HEK293 (cell line): Measurements from ENCODE around the gene MTUS2.

ENCODE experiments used
- CTCF ChIA-PET: fragments of 350-600 bp; formaldehyde crosslinking; extraction: SDS; loops from one replicate; lab custom pipeline; 2021; ENCODE audit warnings: antibody characterized with exemption; lab: Yijun Ruan, JAX
- POLR2A ChIA-PET: fragments of 300-600 bp; formaldehyde crosslinking; extraction: SDS; loops from one replicate; lab custom pipeline; 2020; ENCODE audit warnings: antibody characterized with exemption, inconsistent platforms; lab: Yijun Ruan, JAX
- H3K27ac ChIP-seq: fragments of 200-500 bp; sonication (Bioruptor generic); 2 replicates; pipeline ENCODE4 v1.5.1; 2014; ENCODE audit warnings: low read depth, low read length, control low read depth, inconsistent platforms; ENCODE audit errors: extremely low read depth
- H3K36me3 ChIP-seq, 2 experiments: fragments of 200-500 bp in 1 of 2; sonication (Bioruptor generic) in 1 of 2; 1 replicate in 1 of 2; 2 replicates in 1 of 2; pipeline ENCODE4 v1.5.1; 2014 to 2017; ENCODE audit warnings: inconsistent platforms in 2 of 2, low read length in 2 of 2; ENCODE audit not compliant: control insufficient read depth in 2 of 2, insufficient read depth in 1 of 2
- H3K4me1 ChIP-seq: fragments of 200-500 bp; sonication (Bioruptor generic); 2 replicates; pipeline ENCODE4 v1.5.1; 2014; ENCODE audit warnings: mild to moderate bottlenecking, low read length, inconsistent platforms; ENCODE audit not compliant: control insufficient read depth, insufficient read depth
- H3K4me3 ChIP-seq: 2 replicates; pipeline ENCODE4 v1.5.1; 2011; ENCODE audit warnings: low read depth, mild to moderate bottlenecking, control low read depth, low read length, moderate library complexity
- H3K9me3 ChIP-seq: fragments of 200-500 bp; sonication (Bioruptor generic); 2 replicates; pipeline ENCODE4 v1.5.1; 2014; ENCODE audit warnings: low read depth, low read length, inconsistent platforms; ENCODE audit not compliant: control insufficient read depth, insufficient read depth
- AEBP2 ChIP-seq: fragments of 450-650 bp; formaldehyde crosslinking; IDR thresholded peaks from 2 replicates; pipeline ENCODE4 v1.5.1; 2016; ENCODE audit warnings: missing biosample characterization, missing genetic modification characterization, borderline replicate concordance
- GLI4 ChIP-seq: fragments of 450-650 bp; formaldehyde crosslinking; IDR thresholded peaks from 2 replicates; pipeline ENCODE4 v1.5.1; 2016; ENCODE audit warnings: missing biosample characterization, missing genetic modification characterization
- GLIS1 ChIP-seq: fragments of 450-650 bp; formaldehyde crosslinking; IDR thresholded peaks from 2 replicates; pipeline ENCODE4 v1.5.1; 2016; ENCODE audit warnings: missing biosample characterization, missing genetic modification characterization
- KLF8 ChIP-seq: fragments of 450-650 bp; formaldehyde crosslinking; IDR thresholded peaks from 2 replicates; pipeline ENCODE4 v1.5.1; 2016; ENCODE audit warnings: missing biosample characterization, missing genetic modification characterization
- OSR2 ChIP-seq: fragments of 450-650 bp; formaldehyde crosslinking; IDR thresholded peaks from 2 replicates; pipeline ENCODE4 v1.5.1; 2016; ENCODE audit warnings: missing biosample characterization, missing genetic modification characterization
- PRDM2 ChIP-seq: fragments of 450-650 bp; formaldehyde crosslinking; IDR thresholded peaks from 2 replicates; pipeline ENCODE4 v1.5.1; 2016; ENCODE audit warnings: missing biosample characterization, missing genetic modification characterization, borderline replicate concordance
- ZNF292 ChIP-seq: fragments of 450-650 bp; formaldehyde crosslinking; IDR thresholded peaks from 2 replicates; pipeline ENCODE4 v1.5.1; 2016; ENCODE audit warnings: low read depth, missing biosample characterization, missing genetic modification characterization, borderline replicate concordance
- ZNF518A ChIP-seq: fragments of 450-650 bp; formaldehyde crosslinking; conservative IDR thresholded peaks from 2 replicates; pipeline ENCODE4 v1.5.1; 2016; ENCODE audit warnings: low read depth, missing biosample characterization, missing genetic modification characterization
- ZNF530 ChIP-seq: fragments of 450-650 bp; formaldehyde crosslinking; IDR thresholded peaks from 2 replicates; pipeline ENCODE4 v1.5.1; 2016; ENCODE audit warnings: low read depth, missing biosample characterization, missing genetic modification characterization
- ZNF544 ChIP-seq: fragments of 450-650 bp; formaldehyde crosslinking; IDR thresholded peaks from 2 replicates; pipeline ENCODE4 v1.5.0; 2017; ENCODE audit warnings: missing biosample characterization, missing genetic modification characterization
- ZNF561 ChIP-seq: fragments of 450-650 bp; IDR thresholded peaks from 2 replicates; pipeline ENCODE4 v1.5.1; 2018; ENCODE audit warnings: missing biosample characterization, missing genetic modification characterization, borderline replicate concordance
- ZNF596 ChIP-seq: fragments of 450-650 bp; IDR thresholded peaks from 2 replicates; pipeline ENCODE4 v1.5.0; 2018; ENCODE audit warnings: missing biosample characterization, mild to moderate bottlenecking, missing genetic modification characterization, moderate library complexity
- ZNF785 ChIP-seq: fragments of 450-650 bp; formaldehyde crosslinking; IDR thresholded peaks from 2 replicates; pipeline ENCODE4 v1.5.1; 2016; ENCODE audit warnings: missing biosample characterization, missing genetic modification characterization

The MTUS2 gene

GRCh38 chr13:29446016-29446415 lies 625.9 kb downstream of the MTUS2 start:
- no peaks in the 10 kb centered on the region for H3K4me1 ChIP-seq
- ChIA-PET CTCF (no interaction called here), POLR2A (no interaction called here)
- no peak for TF ChIP-seq ZNF292 (tag by site-specific recombination)
- no peak for TF ChIP-seq ZNF596 (tag by site-specific recombination)
- TF ChIP-seq AEBP2 (tag by site-specific recombination), result no peak
- TF ChIP-seq ZNF785 (tag by site-specific recombination), result no peak
- TF ChIP-seq PRDM2 (tag by site-specific recombination), result no peak
- TF ChIP-seq GLIS1, result no peak
- no peaks in the 10 kb centered on the region for H3K36me3 ChIP-seq
- no peaks in the 10 kb centered on the region for H3K9me3 ChIP-seq
- no peak overlapping the region for H3K4me3 ChIP-seq
- no peak overlapping the region for H3K27ac ChIP-seq

GRCh38 chr13:29448174-29448573 lies 628.0 kb downstream of the MTUS2 start:
- Histone ChIP-seq H3K4me1 (no peaks in the 10 kb centered on the region), H3K27ac (no peak overlapping the region), H3K9me3 (no peaks in the 10 kb centered on the region)
- TF ChIP-seq OSR2 (no peak), ZNF561 (tag by site-specific recombination) (no peak), ZNF530 (tag by site-specific recombination) (no peak), ZNF544 (tag by site-specific recombination) (no peak), KLF8 (tag by site-specific recombination) (no peak), GLI4 (tag by site-specific recombination) (no peak), ZNF518A (tag by site-specific recombination) (no peak)
- TF ChIP-seq, all 188 proteins: peak for 0
- POLR2A ChIA-PET, result no interaction called here
- Histone ChIP-seq H3K4me3 (no peak overlapping the region), H3K36me3 (no peaks in the 10 kb centered on the region)
- CTCF ChIA-PET, result interaction anchor here (0.6 to 1.0 kb wide), 2 partner anchors 23 to 121 kb away, joined by 3 read pairs; no protein-coding TSS in a partner anchor
